K562 (cell line): Measurements from ENCODE around the gene LDAF1. TPM values are rescaled to one million over a fixed set of nuclear protein-coding genes. Genes with fewer than 3 reads are reported as not detected.

Experiments used
- ATAC-seq: fragments of 200-7000 bp; cut with Tn5 transposase; 3 replicates; pipeline ENCODE4 v1.9.1; 2020; ENCODE audit warnings: moderate library complexity
- BruUV-seq: library from RNA; stranded (reverse); fragments of 400-500 nt; replicated peaks from 2 replicates; lab custom pipeline; 2021; lab: Mats Ljungman, UMichigan
- CTCF ChIA-PET: fragments of 300-600 bp; formaldehyde crosslinking; extraction: SDS; loops from one replicate; lab custom pipeline; 2021; ENCODE audit warnings: low intra/inter-chr PET ratio; lab: Yijun Ruan, JAX
- POLR2A ChIA-PET: fragments of 300-600, 350-650 bp; sonication (Branson Sonifier 250); formaldehyde crosslinking; extraction: SDS; loops from one replicate; lab custom pipeline; 2021; ENCODE audit warnings: antibody characterized with exemption, inconsistent platforms; lab: Yijun Ruan, JAX
- DNase-seq, 4 experiments: peaks; one replicate each; pipeline versions ENCODE4 v3.0.0 to v3.0.0-alpha.2; 2011 to 2018; ENCODE audit warnings: low spot score in 3 of 4, mixed read lengths in 3 of 4; ENCODE audit errors: extremely low read depth in 1 of 4
- FAIRE-seq: peaks from 2 replicates; lab custom pipeline; 2011; peaks lifted over from hg19 to GRCh38; lab: Jason Lieb, UNC
- H2AFZ ChIP-seq: 2 replicates; pipeline ENCODE4 v1.6.0; 2011; ENCODE audit warnings: low read depth, low read length, control low read depth, inconsistent platforms
- H3K27ac ChIP-seq: fragments of 200-600 bp; 3 replicates; pipeline ENCODE4 v1.8.0; 2011; ENCODE audit warnings: low read depth, mild to moderate bottlenecking, control low read depth, inconsistent platforms, low read length, moderate library complexity, mixed read lengths; ENCODE audit errors: extremely low read depth
- H3K27me3 ChIP-seq, 2 experiments: fragments of 300-600 bp in 1 of 2; 2 replicates in 1 of 2; 3 replicates in 1 of 2; pipeline versions ENCODE4 v1.6.0 to v1.8.0; 2011; ENCODE audit warnings: inconsistent platforms in 2 of 2, low read length in 2 of 2, mild to moderate bottlenecking in 1 of 2, mixed read lengths in 1 of 2, moderate library complexity in 1 of 2; ENCODE audit not compliant: control insufficient read depth in 2 of 2, insufficient read depth in 2 of 2
- H3K36me3 ChIP-seq: fragments of 300-600 bp; 3 replicates; pipeline ENCODE4 v1.8.0; 2011; ENCODE audit warnings: mild to moderate bottlenecking, low read length, inconsistent platforms; ENCODE audit not compliant: control insufficient read depth, insufficient read depth
- H3K4me1 ChIP-seq, 2 experiments: fragments of 200-600 bp in 1 of 2; replicated peaks in 1 of 2; 2 replicates in 1 of 2; 3 replicates in 1 of 2; pipeline versions ENCODE4 v1.5.1 to v1.8.0; 2011; ENCODE audit warnings: inconsistent platforms in 2 of 2, low read length in 2 of 2, mild to moderate bottlenecking in 1 of 2, mixed read lengths in 1 of 2, moderate library complexity in 1 of 2; ENCODE audit not compliant: control insufficient read depth in 2 of 2, insufficient read depth in 2 of 2
- H3K4me2 ChIP-seq: 2 replicates; pipeline ENCODE4 v1.6.1; 2011; ENCODE audit warnings: low read length, control low read depth, inconsistent platforms, mixed read lengths; ENCODE audit not compliant: insufficient read depth
- H3K4me3 ChIP-seq: fragments of 200-600 bp; sonication (generic), shearing (Covaris generic); 2 replicates; pipeline ENCODE4 v1.5.1; 2016; ENCODE audit warnings: control low read depth, inconsistent platforms
- H3K79me2 ChIP-seq: fragments of 200-600 bp; 3 replicates; pipeline ENCODE4 v1.8.0; 2011; ENCODE audit warnings: low read length, inconsistent platforms; ENCODE audit not compliant: control insufficient read depth, insufficient read depth
- H3K9ac ChIP-seq, 2 experiments: 2 replicates each; pipeline versions ENCODE4 v1.6.0 to v1.6.1; 2011; ENCODE audit warnings: low read depth in 2 of 2, low read length in 2 of 2, control low read depth in 1 of 2, inconsistent platforms in 1 of 2, mild to moderate bottlenecking in 1 of 2, mixed read lengths in 1 of 2; ENCODE audit not compliant: insufficient read depth in 1 of 2
- H3K9me1 ChIP-seq: one replicate; pipeline ENCODE4 v1.6.0; 2011; ENCODE audit warnings: inconsistent platforms, mild to moderate bottlenecking, low read length, moderate library complexity; ENCODE audit not compliant: control insufficient read depth, insufficient read depth
- H3K9me3 ChIP-seq: replicated peaks from 2 replicates; pipeline ENCODE4 v1.5.1; 2011; ENCODE audit warnings: low read depth, low read length, inconsistent platforms; ENCODE audit not compliant: control insufficient read depth, insufficient read depth
- H4K20me1 ChIP-seq: replicated peaks from 2 replicates; pipeline ENCODE4 v1.6.1; 2011; ENCODE audit warnings: low read length, inconsistent platforms, mixed read lengths; ENCODE audit not compliant: control insufficient read depth, insufficient read depth
- CBFA2T2 ChIP-seq: fragments of 450-650 bp; conservative IDR thresholded peaks from 2 replicates; pipeline ENCODE4 v1.6.1; 2017; ENCODE audit warnings: mild to moderate bottlenecking
- CBX1 ChIP-seq: sonication (generic); IDR thresholded peaks from 2 replicates; pipeline ENCODE4 v1.6.1; 2016; ENCODE audit warnings: antibody characterized with exemption, low read depth, mild to moderate bottlenecking
- GTF2E2 ChIP-seq: fragments of 200-800 bp; sonication (Bioruptor generic); IDR thresholded peaks from 2 replicates; pipeline ENCODE4 v1.6.1; 2016; ENCODE audit warnings: missing genetic modification characterization, missing compliant biosample characterization
- PML ChIP-seq: IDR thresholded peaks from 2 replicates; pipeline ENCODE4 v1.6.1; 2012; ENCODE audit warnings: low read length, inconsistent platforms
- SAFB2 ChIP-seq: fragments of 200-400 bp; formaldehyde crosslinking; IDR thresholded peaks from 2 replicates; pipeline ENCODE4 v1.6.1; 2018; ENCODE audit warnings: borderline replicate concordance, low read length, low read depth, moderate library complexity; ENCODE audit not compliant: severe bottlenecking
- SETDB1 ChIP-seq: IDR thresholded peaks from one replicate; pipeline ENCODE4 v1.6.1; 2012; ENCODE audit warnings: low read length, control low read depth, inconsistent platforms
- ZFP30 ChIP-seq: fragments of 250-450 bp; sonication (Bioruptor Pico); IDR thresholded peaks from 2 replicates; pipeline ENCODE4 v1.8.0; 2022; ENCODE audit warnings: moderate library complexity, mild to moderate bottlenecking, inconsistent platforms, borderline replicate concordance
- ZFPM2 ChIP-seq: fragments of 250-450 bp; sonication (Bioruptor Pico); IDR thresholded peaks from 2 replicates; pipeline ENCODE4 v1.5.1; 2022; ENCODE audit warnings: mild to moderate bottlenecking
- ZNF408 ChIP-seq: fragments of 250-450 bp; sonication (Bioruptor Pico); IDR thresholded peaks from 2 replicates; pipeline ENCODE4 v1.4.0; 2020; ENCODE audit warnings: low read depth, mild to moderate bottlenecking, moderate library complexity
- ZNF764 ChIP-seq: fragments of 250-450 bp; sonication (Bioruptor Pico); IDR thresholded peaks from 2 replicates; pipeline ENCODE4 v1.4.0; 2020; ENCODE audit warnings: low read depth, mild to moderate bottlenecking, moderate library complexity
- WGBS: fragments of 100-300 bp; shearing (Covaris generic); methylation state at CpG from one replicate; pipeline ENCODE4 v1.1.6; 2016; ENCODE audit warnings: low coverage, mixed read lengths; ENCODE audit not compliant: insufficient coverage; ENCODE audit errors: missing lambda C conversion rate; 5-methylcytosine and 5-hydroxymethylcytosine counted together
- in situ Hi-C: fragments of 300-500 bp; cut with MboI; formaldehyde crosslinking; loops from 4 replicates; pipeline ENCODE4 v1.15.0; 2018; ENCODE audit warnings: inconsistent platforms, mixed read lengths
- intact Hi-C: fragments of 100-400 bp; cut with micrococcal nuclease; formaldehyde crosslinking; loops from 2 replicates; pipeline ENCODE4 v1.14.2; 2022
- polyA plus RNA-seq, 8 experiments: library from polyadenylated mRNA; depleted of rRNA in 4 of 8; stranded (reverse) in 5 of 8; unstranded in 3 of 8; fragments of >200 nt; fragmentation: Nextera tagmentation in 2 of 8; fragmentation: Illumina TruSeq in 1 of 8; extraction: Ambion mirVana in 2 of 8; extraction: Trizol in 1 of 8; gene quantifications; 2 replicates each; pipeline versions ENCODE4 v1.2.1 to v1.2.3, GENCODE V29; 2011 to 2014; ENCODE audit warnings: inconsistent platforms in 1 of 8, missing spikeins in 1 of 8
- total RNA-seq, 7 experiments: library from RNA; depleted of rRNA in 6 of 7; stranded (reverse); fragments of >200 nt in 6 of 7; fragmentation: Illumina TruSeq in 2 of 7; extraction: Trizol in 2 of 7; gene quantifications; 2 replicates each; pipeline versions ENCODE4 v1.2.1 to v1.2.3, GENCODE V29; 2011 to 2021; ENCODE audit warnings: low replicate concordance in 1 of 7
- TF ChIP-seq, protein P1 (sequence below): fragments of 250-450 bp; sonication (Bioruptor Pico); IDR thresholded peaks from 2 replicates; pipeline ENCODE4 v1.5.0; 2021
- TF ChIP-seq, protein P2 (sequence below): sonication (generic); formaldehyde crosslinking; IDR thresholded peaks from 2 replicates; pipeline ENCODE4 v1.8.1; 2022; ENCODE audit warnings: missing genetic modification reagents
- TF ChIP-seq, protein P3 (sequence below): fragments of 250-450 bp; sonication (Bioruptor Pico); IDR thresholded peaks from 2 replicates; pipeline ENCODE4 v1.4.0; 2020; ENCODE audit warnings: mild to moderate bottlenecking
- TF ChIP-seq, protein P4 (sequence below), 2 experiments: fragments of 250-450 bp in 1 of 2; fragments of 450-650 bp in 1 of 2; sonication (Bioruptor Pico) in 1 of 2; IDR thresholded peaks; 2 replicates each; pipeline versions ENCODE4 v1.6.1 to v1.8.0; 2016 to 2021; ENCODE audit warnings: mild to moderate bottlenecking in 2 of 2, moderate library complexity in 2 of 2, missing compliant biosample characterization in 1 of 2, missing genetic modification characterization in 1 of 2

The LDAF1 gene
- total and polyA plus RNA-seq, 9 of the 15 experiments (the other 6 are each of a cell fraction or from before 2014, with no cell fraction given), result 7.0 to 20.1 (median 12.5) TPM

DNA sequence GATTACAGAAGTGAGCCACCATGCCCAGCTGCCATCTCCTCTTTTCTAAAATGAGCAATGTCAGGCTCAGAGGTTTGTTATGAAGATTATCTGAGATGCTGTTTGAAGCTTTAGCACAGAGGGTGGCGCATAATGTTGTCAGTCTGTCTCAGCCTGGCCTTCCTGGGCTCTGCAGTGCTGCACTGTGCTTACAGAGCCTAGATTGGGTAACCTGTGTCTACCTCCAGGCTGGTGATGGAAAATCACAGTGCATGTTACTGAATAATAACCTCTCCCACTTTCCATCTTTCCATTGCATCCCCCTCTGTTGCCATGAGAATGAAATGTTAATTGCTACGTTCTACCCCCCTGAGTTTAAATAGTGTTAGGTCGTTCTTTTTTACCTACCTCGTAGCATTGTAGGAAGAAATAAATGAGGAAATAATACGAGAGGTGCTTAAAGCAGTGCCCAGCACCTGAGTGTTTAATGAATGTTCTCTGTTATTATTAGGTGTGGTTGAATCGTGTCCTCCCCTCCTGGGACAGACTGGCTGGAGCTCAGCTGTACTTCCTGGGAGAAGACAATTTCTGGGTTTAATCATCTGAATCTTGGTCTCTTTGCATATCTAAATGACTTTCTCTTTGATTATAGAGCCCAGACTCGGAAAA, 6.2 kb downstream of the LDAF1 start:
- Histone ChIP-seq H3K4me3 (no peak overlapping the region), H3K9ac (no peak overlapping the region), H3K79me2 (no peaks in the 10 kb centered on the region), H3K36me3 (peaks cover 26% of the 10 kb centered on the region), H3K27ac (no peak overlapping the region), H3K9me1 (no peaks in the 10 kb centered on the region), H3K9me3 (no peaks in the 10 kb centered on the region), H3K4me1 (peaks cover under 1 to 9% of the 10 kb centered on the region in 2 experiments; a peak in 4 of 5 replicates), H3K4me2 (no peak overlapping the region), H4K20me1 (no peaks in the 10 kb centered on the region), H3K27me3 (no peaks in the 10 kb centered on the region), H2AFZ (no peak overlapping the region)
- FAIRE-seq, result no peak
- ChIA-PET CTCF (no interaction called here), POLR2A (no interaction called here)
- WGBS, result 84% methylated on average over 7 of the region's 7 CpGs
- DNase-seq, result no peak
- no TSS peak for BruUV-seq
- intact Hi-C loops (no loop called here), in situ Hi-C loops (no loop called here)
- no peak for ATAC-seq
- TF ChIP-seq, protein P1, sequence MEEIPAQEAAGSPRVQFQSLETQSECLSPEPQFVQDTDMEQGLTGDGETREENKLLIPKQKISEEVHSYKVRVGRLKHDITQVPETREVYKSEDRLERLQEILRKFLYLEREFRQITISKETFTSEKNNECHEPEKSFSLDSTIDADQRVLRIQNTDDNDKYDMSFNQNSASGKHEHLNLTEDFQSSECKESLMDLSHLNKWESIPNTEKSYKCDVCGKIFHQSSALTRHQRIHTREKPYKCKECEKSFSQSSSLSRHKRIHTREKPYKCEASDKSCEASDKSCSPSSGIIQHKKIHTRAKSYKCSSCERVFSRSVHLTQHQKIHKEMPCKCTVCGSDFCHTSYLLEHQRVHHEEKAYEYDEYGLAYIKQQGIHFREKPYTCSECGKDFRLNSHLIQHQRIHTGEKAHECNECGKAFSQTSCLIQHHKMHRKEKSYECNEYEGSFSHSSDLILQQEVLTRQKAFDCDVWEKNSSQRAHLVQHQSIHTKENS (CRISPR knock-in tag), result no peak
- TF ChIP-seq ZNF408 (no peak), ZFPM2 (no peak), CBFA2T2 (no peak), CBX1 (no peak), ZFP30 (CRISPR knock-in tag) (no peak), GTF2E2 (no peak), SETDB1 (no peak), PML (no peak), ZNF764 (no peak), SAFB2 (no peak)
- TF ChIP-seq, protein P2, sequence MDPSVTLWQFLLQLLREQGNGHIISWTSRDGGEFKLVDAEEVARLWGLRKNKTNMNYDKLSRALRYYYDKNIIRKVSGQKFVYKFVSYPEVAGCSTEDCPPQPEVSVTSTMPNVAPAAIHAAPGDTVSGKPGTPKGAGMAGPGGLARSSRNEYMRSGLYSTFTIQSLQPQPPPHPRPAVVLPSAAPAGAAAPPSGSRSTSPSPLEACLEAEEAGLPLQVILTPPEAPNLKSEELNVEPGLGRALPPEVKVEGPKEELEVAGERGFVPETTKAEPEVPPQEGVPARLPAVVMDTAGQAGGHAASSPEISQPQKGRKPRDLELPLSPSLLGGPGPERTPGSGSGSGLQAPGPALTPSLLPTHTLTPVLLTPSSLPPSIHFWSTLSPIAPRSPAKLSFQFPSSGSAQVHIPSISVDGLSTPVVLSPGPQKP, result no peak
- TF ChIP-seq, protein P3, sequence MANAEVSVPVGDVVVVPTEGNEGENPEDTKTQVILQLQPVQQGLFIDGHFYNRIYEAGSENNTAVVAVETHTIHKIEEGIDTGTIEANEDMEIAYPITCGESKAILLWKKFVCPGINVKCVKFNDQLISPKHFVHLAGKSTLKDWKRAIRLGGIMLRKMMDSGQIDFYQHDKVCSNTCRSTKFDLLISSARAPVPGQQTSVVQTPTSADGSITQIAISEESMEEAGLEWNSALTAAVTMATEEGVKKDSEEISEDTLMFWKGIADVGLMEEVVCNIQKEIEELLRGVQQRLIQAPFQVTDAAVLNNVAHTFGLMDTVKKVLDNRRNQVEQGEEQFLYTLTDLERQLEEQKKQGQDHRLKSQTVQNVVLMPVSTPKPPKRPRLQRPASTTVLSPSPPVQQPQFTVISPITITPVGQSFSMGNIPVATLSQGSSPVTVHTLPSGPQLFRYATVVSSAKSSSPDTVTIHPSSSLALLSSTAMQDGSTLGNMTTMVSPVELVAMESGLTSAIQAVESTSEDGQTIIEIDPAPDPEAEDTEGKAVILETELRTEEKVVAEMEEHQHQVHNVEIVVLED (CRISPR knock-in tag), result no peak
- TF ChIP-seq, protein P4, sequence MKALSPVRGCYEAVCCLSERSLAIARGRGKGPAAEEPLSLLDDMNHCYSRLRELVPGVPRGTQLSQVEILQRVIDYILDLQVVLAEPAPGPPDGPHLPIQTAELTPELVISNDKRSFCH (CRISPR knock-in tag; IDR thresholded peaks at IDR 0.05), result no peak
- TF ChIP-seq, protein P4 (tag; IDR thresholded peaks at IDR 0.05), result no peak
